Measurements from ENCODE around the gene AFF3.
"Not testable (repeated sequence)": the region's sequence is repeated elsewhere in the genome, so short reads cannot be mapped to it uniquely, and the experiment has no call there.

The AFF3 gene

DNA sequence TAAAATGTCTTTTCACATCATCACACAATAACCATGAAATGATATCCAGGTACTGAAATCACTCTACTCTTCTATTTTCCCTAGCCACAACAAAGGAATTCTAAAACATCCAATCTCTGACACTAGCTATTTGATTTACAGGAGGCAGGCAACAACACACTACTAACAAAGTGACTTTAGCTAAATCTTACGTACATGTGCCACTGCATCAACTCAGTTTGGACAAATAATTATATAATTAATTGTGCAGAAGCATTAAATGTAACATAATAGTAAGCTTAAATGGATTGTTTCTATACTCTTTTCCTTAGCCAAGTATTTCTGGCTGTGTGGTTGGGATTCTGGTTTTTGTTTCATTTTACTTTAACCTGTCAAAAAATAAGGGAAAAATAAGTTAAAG, 192.4 kb downstream of the AFF3 start:
- H3K79me2 ChIP-seq (ENCODE audit: control insufficient read depth, insufficient read depth, low read length, poor library complexity): no peaks in the 10 kb centered on the region
- H3K4me1 ChIP-seq (ENCODE audit: control insufficient read depth in 1 of 2, insufficient read depth in 2 of 2, low read length in 2 of 2): no peaks in the 10 kb centered on the region
- H3K36me3 ChIP-seq (ENCODE audit: control insufficient read depth in 1 of 2, insufficient read depth in 2 of 2, low read length in 2 of 2): no peaks in the 10 kb centered on the region
- no peak for DNase-seq
- H3K4me3 ChIP-seq (ENCODE audit: low read depth, low read length): no peak overlapping the region
- no peak overlapping the region for H3K14ac ChIP-seq (ENCODE audit: low read length)
- H3K9me3 ChIP-seq (ENCODE audit: insufficient read depth, low read depth, low read length): no peaks in the 10 kb centered on the region
- no peak overlapping the region for H3K9ac ChIP-seq (ENCODE audit: low read length)
- H3K4me2 ChIP-seq (ENCODE audit: low read length): no peak overlapping the region
- H2BK12ac ChIP-seq (ENCODE audit: low read length): no peak overlapping the region
- no peak overlapping the region for H2AFZ ChIP-seq (ENCODE audit: insufficient read depth, low read length, poor library complexity)
- H3K18ac ChIP-seq (ENCODE audit: low read length): no peak overlapping the region
- no peak overlapping the region for H2AK5ac ChIP-seq (ENCODE audit: low read length)
- H3K23ac ChIP-seq (ENCODE audit: low read length): no peak overlapping the region
- H2BK5ac ChIP-seq (ENCODE audit: low read depth, low read length, poor library complexity): no peak overlapping the region
- H4K8ac ChIP-seq (ENCODE audit: low read depth, low read length): no peak overlapping the region
- H4K91ac ChIP-seq (ENCODE audit: low read depth, low read length): no peak overlapping the region
- WGBS (ENCODE audit: extremely low coverage, insufficient coverage, insufficient read length): no CpG with 5 or more reads among the region's 1 CpG
- no peaks in the 10 kb centered on the region for H3K79me1 ChIP-seq (ENCODE audit: low read length)
- no peak overlapping the region for H3K27ac ChIP-seq (ENCODE audit: low read depth, low read length)
- no peaks in the 10 kb centered on the region for H3K27me3 ChIP-seq (ENCODE audit: insufficient read depth, low read length)
- H2BK120ac ChIP-seq (ENCODE audit: insufficient read depth, low read length, poor library complexity): no peak overlapping the region
- H4K12ac ChIP-seq (ENCODE audit: low read depth, low read length): no peak overlapping the region
- no peak overlapping the region for H3K4ac ChIP-seq (ENCODE audit: low read depth, low read length)

DNA sequence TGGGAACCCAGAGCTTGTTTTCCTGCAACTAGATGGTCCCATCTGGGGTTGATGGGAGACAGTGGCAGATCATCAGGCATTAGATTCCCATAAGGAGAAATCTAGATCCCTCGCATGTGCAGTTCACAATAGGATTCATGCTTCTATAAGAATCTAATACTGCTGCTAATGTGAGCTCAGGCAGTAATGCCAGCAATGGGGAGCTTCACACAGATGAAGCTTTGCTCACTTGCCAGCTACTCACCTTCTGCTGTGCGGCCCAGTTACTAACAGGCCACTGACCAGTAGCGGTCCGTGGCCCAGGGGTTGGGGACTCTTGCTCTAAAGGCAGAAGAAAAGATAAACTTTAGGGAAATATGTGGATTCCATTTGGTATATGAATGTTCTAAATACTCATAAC, 192.9 kb downstream of the AFF3 start:
- H2BK5ac ChIP-seq (ENCODE audit: low read depth, low read length, poor library complexity): no peak overlapping the region

DNA sequence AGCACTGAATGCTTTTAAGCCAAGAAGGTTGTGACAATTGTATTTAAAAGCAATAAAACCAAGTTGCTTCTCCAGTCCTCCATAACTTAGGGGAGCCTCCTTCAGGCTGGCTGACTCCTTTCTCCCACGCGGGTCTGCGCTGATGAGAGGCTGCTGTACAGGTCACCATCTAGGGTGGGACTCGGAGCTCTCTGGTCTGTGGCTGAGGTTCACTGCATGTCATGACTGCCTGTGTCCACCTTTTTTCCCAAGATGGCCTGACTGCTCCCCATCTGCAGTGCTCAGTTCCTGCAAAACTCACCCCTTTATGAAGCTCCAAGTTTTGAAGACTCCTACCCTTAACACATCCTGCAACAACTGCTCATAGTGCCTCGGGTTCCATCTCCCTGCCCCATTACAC, 194.4 kb downstream of the AFF3 start:
- no peak overlapping the region for H2AFZ ChIP-seq (ENCODE audit: insufficient read depth, low read length, poor library complexity)
- no peaks in the 10 kb centered on the region for H3K79me2 ChIP-seq (ENCODE audit: control insufficient read depth, insufficient read depth, low read length, poor library complexity)
- H3K9ac ChIP-seq (ENCODE audit: low read length): no peak overlapping the region
- H3K18ac ChIP-seq (ENCODE audit: low read length): no peak overlapping the region
- no peak overlapping the region for H3K23ac ChIP-seq (ENCODE audit: low read length)
- H3K4ac ChIP-seq (ENCODE audit: low read depth, low read length): no peak overlapping the region
- no peak overlapping the region for H2AK5ac ChIP-seq (ENCODE audit: low read length)
- no CpG with 5 or more reads among the region's 5 CpGs for WGBS (ENCODE audit: extremely low coverage, insufficient coverage, insufficient read length)
- no peaks in the 10 kb centered on the region for H3K27me3 ChIP-seq (ENCODE audit: insufficient read depth, low read length)
- no peaks in the 10 kb centered on the region for H3K36me3 ChIP-seq (ENCODE audit: control insufficient read depth in 1 of 2, insufficient read depth in 2 of 2, low read length in 2 of 2)
- no peak overlapping the region for H4K91ac ChIP-seq (ENCODE audit: low read depth, low read length)
- no peak for DNase-seq
- H3K4me2 ChIP-seq (ENCODE audit: low read length): no peak overlapping the region
- H2BK12ac ChIP-seq (ENCODE audit: low read length): no peak overlapping the region
- no peaks in the 10 kb centered on the region for H3K9me3 ChIP-seq (ENCODE audit: insufficient read depth, low read depth, low read length)
- H3K27ac ChIP-seq (ENCODE audit: low read depth, low read length): no peak overlapping the region
- H2BK5ac ChIP-seq (ENCODE audit: low read depth, low read length, poor library complexity): no peak overlapping the region
- no peak overlapping the region for H2BK120ac ChIP-seq (ENCODE audit: insufficient read depth, low read length, poor library complexity)
- H3K14ac ChIP-seq (ENCODE audit: low read length): no peak overlapping the region
- H4K12ac ChIP-seq (ENCODE audit: low read depth, low read length): no peak overlapping the region
- no peak overlapping the region for H4K8ac ChIP-seq (ENCODE audit: low read depth, low read length)
- no peaks in the 10 kb centered on the region for H3K79me1 ChIP-seq (ENCODE audit: low read length)
- H3K4me1 ChIP-seq (ENCODE audit: control insufficient read depth in 1 of 2, insufficient read depth in 2 of 2, low read length in 2 of 2): no peaks in the 10 kb centered on the region
- H3K4me3 ChIP-seq (ENCODE audit: low read depth, low read length): no peak overlapping the region

More for the DNA sequence above, 192.9 kb downstream of the AFF3 start:
- Histone ChIP-seq H3K18ac (ENCODE audit: low read length) (no peak overlapping the region), H3K9me3 (ENCODE audit: insufficient read depth, low read depth, low read length) (no peaks in the 10 kb centered on the region), H3K23ac (ENCODE audit: low read length) (no peak overlapping the region), H3K14ac (ENCODE audit: low read length) (no peak overlapping the region), H3K79me2 (ENCODE audit: control insufficient read depth, insufficient read depth, low read length, poor library complexity) (no peaks in the 10 kb centered on the region), H3K36me3 (ENCODE audit: control insufficient read depth in 1 of 2, insufficient read depth in 2 of 2, low read length in 2 of 2) (no peaks in the 10 kb centered on the region), H2BK120ac (ENCODE audit: insufficient read depth, low read length, poor library complexity) (no peak overlapping the region), H3K27ac (ENCODE audit: low read depth, low read length) (no peak overlapping the region), H4K12ac (ENCODE audit: low read depth, low read length) (no peak overlapping the region), H2BK12ac (ENCODE audit: low read length) (no peak overlapping the region), H3K4me3 (ENCODE audit: low read depth, low read length) (no peak overlapping the region), H3K79me1 (ENCODE audit: low read length) (no peaks in the 10 kb centered on the region), H3K27me3 (ENCODE audit: insufficient read depth, low read length) (no peaks in the 10 kb centered on the region), H3K4me1 (ENCODE audit: control insufficient read depth in 1 of 2, insufficient read depth in 2 of 2, low read length in 2 of 2) (no peaks in the 10 kb centered on the region), H3K9ac (ENCODE audit: low read length) (no peak overlapping the region), H3K4ac (ENCODE audit: low read depth, low read length) (no peak overlapping the region), H2AFZ (ENCODE audit: insufficient read depth, low read length, poor library complexity) (no peak overlapping the region), H2AK5ac (ENCODE audit: low read length) (no peak overlapping the region), H4K8ac (ENCODE audit: low read depth, low read length) (no peak overlapping the region), H3K4me2 (ENCODE audit: low read length) (no peak overlapping the region), H4K91ac (ENCODE audit: low read depth, low read length) (no peak overlapping the region)
- no peak for DNase-seq
- WGBS (ENCODE audit: extremely low coverage, insufficient coverage, insufficient read length): no CpG with 5 or more reads among the region's 4 CpGs

DNA sequence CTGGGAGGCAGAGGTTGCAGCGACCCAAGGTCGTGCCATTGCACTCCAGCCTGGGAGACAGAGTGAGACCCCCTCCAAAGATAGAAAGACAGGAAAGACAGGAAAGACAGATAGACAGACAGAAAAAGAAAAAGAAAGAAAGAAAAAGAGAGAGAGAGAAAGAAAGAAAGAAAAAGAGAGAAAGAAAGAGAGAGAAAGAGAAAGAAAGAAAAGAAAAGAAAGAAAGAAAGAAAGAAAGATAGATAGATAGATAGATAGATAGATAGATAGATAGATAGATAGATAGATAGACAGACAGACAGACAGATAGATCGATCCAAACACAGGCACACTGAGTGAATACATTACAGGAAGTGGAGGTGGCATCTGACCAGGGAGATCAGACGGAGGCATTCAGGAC, 195.0 kb downstream of the AFF3 start:
- H3K27me3 ChIP-seq (ENCODE audit: insufficient read depth, low read length); H3K4me3 ChIP-seq (ENCODE audit: low read depth, low read length); H2BK12ac ChIP-seq (ENCODE audit: low read length); H4K91ac ChIP-seq (ENCODE audit: low read depth, low read length); H3K27ac ChIP-seq (ENCODE audit: low read depth, low read length); H2BK120ac ChIP-seq (ENCODE audit: insufficient read depth, low read length, poor library complexity); H3K23ac ChIP-seq (ENCODE audit: low read length); H4K12ac ChIP-seq (ENCODE audit: low read depth, low read length); H3K79me2 ChIP-seq (ENCODE audit: control insufficient read depth, insufficient read depth, low read length, poor library complexity); H4K8ac ChIP-seq (ENCODE audit: low read depth, low read length); H3K18ac ChIP-seq (ENCODE audit: low read length); H3K9me3 ChIP-seq (ENCODE audit: insufficient read depth, low read depth, low read length); DNase-seq; H2AK5ac ChIP-seq (ENCODE audit: low read length); H3K9ac ChIP-seq (ENCODE audit: low read length); H3K79me1 ChIP-seq (ENCODE audit: low read length); H2AFZ ChIP-seq (ENCODE audit: insufficient read depth, low read length, poor library complexity); H3K4ac ChIP-seq (ENCODE audit: low read depth, low read length); H3K4me2 ChIP-seq (ENCODE audit: low read length); H2BK5ac ChIP-seq (ENCODE audit: low read depth, low read length, poor library complexity); H3K14ac ChIP-seq (ENCODE audit: low read length); H3K36me3 ChIP-seq (ENCODE audit: control insufficient read depth in 1 of 2, insufficient read depth in 2 of 2, low read length in 2 of 2); H3K4me1 ChIP-seq (ENCODE audit: control insufficient read depth in 1 of 2, insufficient read depth in 2 of 2, low read length in 2 of 2): not testable (repeated sequence)
- no CpG with 5 or more reads among the region's 4 CpGs for WGBS (ENCODE audit: extremely low coverage, insufficient coverage, insufficient read length)
